Measurements from ENCODE around the gene KITLG.

Gene KITLG

DNA sequence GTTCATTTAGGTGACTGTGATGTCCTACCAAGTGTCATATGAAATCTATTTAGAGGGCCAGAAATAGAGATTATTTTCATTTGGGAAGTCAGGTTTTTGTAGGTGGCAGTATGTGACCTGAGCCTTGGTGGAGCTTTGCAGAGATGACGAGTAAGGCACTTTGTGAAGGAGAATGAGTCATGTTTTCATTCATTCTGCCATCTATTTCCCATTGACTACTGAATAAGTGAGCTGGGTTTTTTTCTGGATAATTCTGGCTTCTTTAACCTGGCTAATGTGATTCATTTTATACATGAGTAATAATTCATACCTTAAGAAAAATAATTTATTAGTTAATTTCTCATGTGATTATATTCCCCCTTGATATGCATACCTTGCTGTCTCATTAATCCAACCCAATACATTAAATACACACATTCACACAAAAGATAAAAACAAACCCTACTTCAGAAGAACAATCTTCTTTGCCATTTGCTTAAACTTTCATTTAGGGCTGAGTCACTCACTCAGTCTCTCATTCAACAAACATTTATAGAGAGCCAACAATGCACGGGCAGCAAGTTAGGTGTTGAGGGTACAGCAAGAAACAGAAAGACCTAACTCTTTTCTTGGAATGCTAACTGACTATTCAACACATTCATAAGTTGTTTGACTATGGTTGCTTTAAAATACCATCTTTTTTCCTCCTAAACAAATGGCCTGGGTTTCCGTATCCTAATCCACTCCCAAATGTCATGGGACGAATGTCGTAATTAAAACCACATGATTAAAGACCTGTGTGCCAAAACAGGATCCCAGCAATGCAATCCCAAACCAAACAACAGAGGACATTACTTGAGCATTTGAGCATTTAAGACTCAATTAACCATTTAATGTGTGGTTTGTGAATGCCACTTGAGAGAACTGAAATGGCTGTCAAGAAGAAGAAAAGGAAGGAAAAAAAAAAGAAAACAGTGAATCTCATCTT lies 78.0 kb downstream of the KITLG start:
- Histone ChIP-seq H3K4me3 (no peak overlapping the region), H3K9ac (no peak overlapping the region), H3K9me3 (no peaks in the 10 kb centered on the region), H3K36me3 (no peaks in the 10 kb centered on the region), H3K4me1 (no peaks in the 10 kb centered on the region), H3K27me3 (no peaks in the 10 kb centered on the region), H3K4me2 (no peak overlapping the region), H4K20me1 (no peaks in the 10 kb centered on the region), H3K27ac (no peak overlapping the region)
- TF ChIP-seq Cebpa-rat (IDR thresholded peaks at IDR 0.05) = no peak

DNA sequence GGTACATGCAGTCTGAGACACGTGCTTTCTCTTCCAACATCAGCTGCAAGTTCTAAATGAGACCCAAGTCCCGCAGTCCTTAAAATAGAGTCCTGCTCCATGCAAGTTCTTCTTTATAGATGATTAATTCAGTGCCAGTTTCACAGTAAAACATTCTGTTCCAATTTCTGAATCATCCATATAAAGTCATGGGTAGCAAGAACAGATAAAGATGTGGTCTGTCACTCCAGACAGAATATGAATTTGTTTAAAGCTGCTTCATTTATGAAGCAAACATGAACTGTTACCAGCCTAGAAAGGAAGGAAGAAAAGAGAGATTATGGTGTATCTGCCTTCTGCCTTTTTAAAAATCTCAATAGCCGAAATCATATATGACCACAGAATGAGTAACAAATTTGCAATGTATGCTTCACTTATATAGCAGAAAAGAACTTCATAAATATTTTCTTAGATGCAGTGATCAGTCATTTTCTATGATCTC lies 83.3 kb downstream of the KITLG start:
- Histone ChIP-seq H3K27ac (no peak overlapping the region), H3K36me3 (no peaks in the 10 kb centered on the region), H3K4me2 (no peak overlapping the region), H4K20me1 (no peaks in the 10 kb centered on the region), H3K4me3 (no peak overlapping the region), H3K27me3 (no peaks in the 10 kb centered on the region), H3K9ac (no peak overlapping the region), H3K4me1 (no peaks in the 10 kb centered on the region), H3K9me3 (no peaks in the 10 kb centered on the region)
- no peak for TF ChIP-seq Cebpa-rat (IDR thresholded peaks at IDR 0.05)

GRCh38 chr12:88496429-88496828 lies 83.8 kb downstream of the KITLG start:
- no peak for TF ChIP-seq Cebpa-rat (IDR thresholded peaks at IDR 0.05)
- Histone ChIP-seq H3K36me3 (no peaks in the 10 kb centered on the region), H3K27ac (no peak overlapping the region), H4K20me1 (no peaks in the 10 kb centered on the region), H3K9ac (no peak overlapping the region), H3K4me2 (no peak overlapping the region), H3K9me3 (no peaks in the 10 kb centered on the region), H3K4me3 (no peak overlapping the region), H3K4me1 (no peaks in the 10 kb centered on the region), H3K27me3 (no peaks in the 10 kb centered on the region)

DNA sequence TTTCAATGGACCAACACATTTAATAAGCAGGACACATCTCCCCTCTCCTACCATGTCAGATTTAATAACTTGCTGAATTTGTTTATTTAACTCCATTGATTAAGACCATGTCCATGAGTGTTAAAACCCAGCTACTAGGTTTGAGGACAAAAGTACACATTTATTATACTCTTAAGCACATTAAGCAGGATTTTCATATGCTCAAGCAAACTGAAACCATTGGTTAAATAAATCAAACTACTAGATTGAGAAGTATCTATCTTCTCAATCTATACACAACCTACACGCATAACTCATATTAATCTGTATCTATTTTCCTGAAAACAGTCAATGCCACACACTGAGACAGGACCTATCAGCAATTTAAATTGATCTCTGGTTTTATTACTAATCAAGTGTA lies 85.2 kb downstream of the KITLG start:
- H3K27me3 ChIP-seq = no peaks in the 10 kb centered on the region
- TF ChIP-seq Cebpa-rat (IDR thresholded peaks at IDR 0.05) = no peak
- H3K4me2 ChIP-seq = no peak overlapping the region
- no peaks in the 10 kb centered on the region for H4K20me1 ChIP-seq
- H3K36me3 ChIP-seq = no peaks in the 10 kb centered on the region
- no peak overlapping the region for H3K4me3 ChIP-seq
- no peak overlapping the region for H3K27ac ChIP-seq
- no peaks in the 10 kb centered on the region for H3K4me1 ChIP-seq
- no peak overlapping the region for H3K9ac ChIP-seq
- no peaks in the 10 kb centered on the region for H3K9me3 ChIP-seq

- H3K27ac ChIP-seq = no peak overlapping the region
- no peak overlapping the region for H3K4me2 ChIP-seq
- TF ChIP-seq Cebpa-rat (IDR thresholded peaks at IDR 0.05) = no peak
- no peaks in the 10 kb centered on the region for H4K20me1 ChIP-seq
- H3K9ac ChIP-seq = no peak overlapping the region
- H3K4me1 ChIP-seq = no peaks in the 10 kb centered on the region
- H3K27me3 ChIP-seq = no peaks in the 10 kb centered on the region
- H3K9me3 ChIP-seq = no peaks in the 10 kb centered on the region
- no peaks in the 10 kb centered on the region for H3K36me3 ChIP-seq
- no peak overlapping the region for H3K4me3 ChIP-seq
Observed at GRCh38 chr12:88494520-88494919, 85.8 kb downstream of the KITLG start.

- no peak for TF ChIP-seq Cebpa-rat (IDR thresholded peaks at IDR 0.05)
- H3K4me2 ChIP-seq = no peak overlapping the region
- no peak overlapping the region for H3K27ac ChIP-seq
Observed at GRCh38 chr12:88493636-88494035, 86.6 kb downstream of the KITLG start.

GRCh38 chr12:88490425-88490824 lies 89.8 kb downstream of the KITLG start:
- no peak overlapping the region for H3K9ac ChIP-seq
- no peak overlapping the region for H3K4me2 ChIP-seq
- H3K36me3 ChIP-seq = no peaks in the 10 kb centered on the region
- H3K27ac ChIP-seq = no peak overlapping the region
- no peak for TF ChIP-seq Cebpa-rat (IDR thresholded peaks at IDR 0.05)
- no peaks in the 10 kb centered on the region for H3K27me3 ChIP-seq
- no peaks in the 10 kb centered on the region for H3K9me3 ChIP-seq
- H3K4me1 ChIP-seq = no peaks in the 10 kb centered on the region
- H3K4me3 ChIP-seq = no peak overlapping the region
- no peaks in the 10 kb centered on the region for H4K20me1 ChIP-seq

More at GRCh38 chr12:88493636-88494035, 86.6 kb downstream of the KITLG start:
- H3K9ac ChIP-seq = no peak overlapping the region
- H4K20me1 ChIP-seq = no peaks in the 10 kb centered on the region
- no peaks in the 10 kb centered on the region for H3K36me3 ChIP-seq
- H3K9me3 ChIP-seq = no peaks in the 10 kb centered on the region
- H3K27me3 ChIP-seq = no peaks in the 10 kb centered on the region
- no peaks in the 10 kb centered on the region for H3K4me1 ChIP-seq
- H3K4me3 ChIP-seq = no peak overlapping the region

DNA sequence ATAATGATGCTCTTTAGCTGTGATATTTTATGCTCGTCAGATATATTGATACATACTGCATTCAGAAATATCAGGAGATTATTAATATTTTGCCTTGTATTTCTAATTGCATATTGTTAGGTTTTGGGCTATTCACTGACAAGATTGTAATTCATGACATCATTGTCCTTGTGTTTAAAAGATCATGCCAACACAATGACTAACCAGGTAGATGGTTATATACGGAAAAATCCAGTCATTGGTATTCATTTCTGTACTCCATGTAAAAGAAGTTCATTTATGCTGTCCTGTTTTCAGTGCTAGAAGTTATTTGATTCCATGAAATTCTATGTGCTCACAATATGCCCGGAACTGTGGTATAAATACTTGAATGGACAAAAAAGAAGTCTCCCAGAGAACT lies 107.5 kb downstream of the KITLG start:
- Histone ChIP-seq H3K27me3 (no peaks in the 10 kb centered on the region), H3K4me3 (no peak overlapping the region)
- no peak for TF ChIP-seq Cebpa-rat (IDR thresholded peaks at IDR 0.05)

GRCh38 chr12:88472248-88472647 lies 108.0 kb downstream of the KITLG start:
- Histone ChIP-seq H4K20me1 (no peaks in the 10 kb centered on the region), H3K27ac (no peak overlapping the region), H3K4me2 (no peak overlapping the region), H3K9me3 (0 out of 2 replicates have a peak, but pooled peaks cover 2% of the 10 kb centered on the region), H3K27me3 (no peaks in the 10 kb centered on the region), H3K36me3 (no peaks in the 10 kb centered on the region), H3K9ac (no peak overlapping the region), H3K4me3 (no peak overlapping the region), H3K4me1 (no peaks in the 10 kb centered on the region)
- TF ChIP-seq Cebpa-rat (IDR thresholded peaks at IDR 0.05) = no peak

More for the DNA sequence above, 107.5 kb downstream of the KITLG start:
- Histone ChIP-seq H3K9me3 (no peaks in the 10 kb centered on the region), H3K27ac (no peak overlapping the region), H4K20me1 (no peaks in the 10 kb centered on the region), H3K9ac (no peak overlapping the region), H3K4me2 (no peak overlapping the region), H3K36me3 (no peaks in the 10 kb centered on the region), H3K4me1 (no peaks in the 10 kb centered on the region)

- Histone ChIP-seq H3K27ac (no peak overlapping the region), H3K9ac (no peak overlapping the region), H3K4me2 (no peak overlapping the region), H3K4me1 (no peaks in the 10 kb centered on the region), H4K20me1 (no peaks in the 10 kb centered on the region), H3K27me3 (no peaks in the 10 kb centered on the region), H3K36me3 (no peaks in the 10 kb centered on the region), H3K4me3 (no peak overlapping the region), H3K9me3 (peaks cover 9% of the 10 kb centered on the region)
- no peak for TF ChIP-seq Cebpa-rat (IDR thresholded peaks at IDR 0.05)
Observed at GRCh38 chr12:88471331-88472045, 108.8 kb downstream of the KITLG start.

Data from BLaER1 (cell line).